HG03066 (cell line): ENCODE data around the gene SASH3.
A peak's percentile ranks its signal among the peaks of the same experiment; 100 is the strongest.
"Not testable (repeated sequence)": the region's sequence is repeated elsewhere in the genome, so short reads cannot be mapped to it uniquely, and the experiment has no call there.

Experiments used
- ATAC-seq: cut with Tn5 transposase; IDR thresholded peaks from one replicate; pipeline ENCODE4 v1.9.1; 2021; ENCODE audit warnings: low read depth; ENCODE audit not compliant: unreplicated experiment

The SASH3 gene

DNA sequence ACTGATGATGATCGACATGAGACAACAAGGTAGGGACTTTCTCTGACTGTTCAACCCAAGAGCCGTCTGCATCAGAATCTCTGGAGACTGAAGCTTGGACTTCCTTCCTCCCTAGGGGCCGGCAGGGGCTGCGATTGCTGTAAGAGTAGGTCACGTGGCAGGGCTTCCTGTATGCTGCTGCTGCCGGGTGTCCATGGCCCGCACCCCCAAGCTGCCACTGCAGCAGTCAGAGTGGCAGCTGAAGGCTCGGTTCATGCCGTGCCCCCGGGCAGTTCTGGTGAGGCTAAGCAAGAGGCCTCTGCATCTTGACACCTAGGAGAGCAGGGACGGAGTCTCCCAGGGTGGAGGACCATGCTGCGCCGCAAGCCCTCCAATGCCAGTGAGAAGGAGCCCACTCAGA, at the start of gene SASH3:
SASH3 (plus strand) TSS at position 203 of the 400 bp plus-strand sequence; CDS start at position 352, 149 bp downstream.
- ATAC-seq, result peak; percentile 41

GRCh38 chrX:129731228-129731627, 48.5 kb upstream of the SASH3 start:
- ATAC-seq, result no peak

GRCh38 chrX:129732857-129733256, 46.9 kb upstream of the SASH3 start:
- ATAC-seq, result no peak

DNA sequence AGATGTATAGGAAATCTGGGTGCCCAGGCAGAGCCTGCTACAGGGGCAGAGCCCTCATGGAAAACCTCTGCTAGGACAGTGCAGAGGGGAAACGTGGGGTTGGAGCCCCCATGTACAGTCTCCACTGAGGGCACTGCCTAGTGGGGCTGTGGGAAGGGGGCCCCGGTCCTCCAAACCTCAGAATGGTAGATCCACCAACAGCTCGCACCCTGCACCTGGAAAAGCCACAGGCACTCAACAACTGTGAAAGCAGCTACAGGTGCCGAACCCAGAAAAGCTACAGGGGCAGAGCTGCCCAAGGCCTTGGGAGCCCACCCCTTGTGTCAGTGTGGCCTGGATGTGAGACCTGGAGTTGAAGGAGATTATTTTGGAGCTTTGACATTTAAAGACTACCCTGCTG, 46.4 kb upstream of the SASH3 start:
- no peak for ATAC-seq

DNA sequence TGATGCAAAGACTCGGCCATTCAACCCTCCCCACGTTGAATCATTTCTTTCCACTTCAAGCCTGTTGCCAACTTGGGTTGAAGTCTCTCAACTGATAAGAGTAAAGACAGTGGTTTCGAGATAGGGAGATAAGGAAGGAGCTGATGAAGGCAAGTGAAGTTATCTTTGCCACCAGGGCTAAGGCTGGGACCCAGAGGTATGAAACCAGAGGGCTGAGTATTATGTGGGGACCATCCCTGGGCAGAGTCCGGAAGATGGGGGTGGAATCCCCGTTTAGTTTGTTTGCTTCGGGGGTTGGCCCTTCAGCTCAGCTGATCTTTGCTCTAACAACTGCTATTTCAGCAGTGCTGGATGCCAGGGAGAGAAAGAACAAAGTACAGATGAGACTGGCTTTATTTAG, 43.3 kb upstream of the SASH3 start:
- no peak for ATAC-seq

DNA sequence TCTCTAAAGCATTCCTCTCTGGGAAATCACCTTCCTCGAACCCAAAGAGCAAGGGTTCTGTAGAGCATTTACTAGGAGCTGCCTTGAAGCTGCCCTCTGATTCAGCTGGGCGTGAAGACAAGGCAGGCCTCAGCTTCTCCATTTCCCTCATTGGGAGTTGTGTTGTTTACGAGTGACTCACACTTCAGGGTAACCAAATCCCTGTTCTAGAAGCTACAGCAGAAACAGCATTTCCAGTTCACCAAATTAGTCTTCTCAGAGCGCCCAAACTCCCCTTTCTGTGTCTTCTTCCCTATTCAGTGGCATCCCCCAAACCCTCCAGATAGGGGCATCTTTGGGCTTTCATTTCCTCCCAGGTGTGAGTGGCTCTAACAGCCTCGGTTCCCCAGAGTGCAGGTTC, 41.8 kb upstream of the SASH3 start:
- ATAC-seq, result no peak

DNA sequence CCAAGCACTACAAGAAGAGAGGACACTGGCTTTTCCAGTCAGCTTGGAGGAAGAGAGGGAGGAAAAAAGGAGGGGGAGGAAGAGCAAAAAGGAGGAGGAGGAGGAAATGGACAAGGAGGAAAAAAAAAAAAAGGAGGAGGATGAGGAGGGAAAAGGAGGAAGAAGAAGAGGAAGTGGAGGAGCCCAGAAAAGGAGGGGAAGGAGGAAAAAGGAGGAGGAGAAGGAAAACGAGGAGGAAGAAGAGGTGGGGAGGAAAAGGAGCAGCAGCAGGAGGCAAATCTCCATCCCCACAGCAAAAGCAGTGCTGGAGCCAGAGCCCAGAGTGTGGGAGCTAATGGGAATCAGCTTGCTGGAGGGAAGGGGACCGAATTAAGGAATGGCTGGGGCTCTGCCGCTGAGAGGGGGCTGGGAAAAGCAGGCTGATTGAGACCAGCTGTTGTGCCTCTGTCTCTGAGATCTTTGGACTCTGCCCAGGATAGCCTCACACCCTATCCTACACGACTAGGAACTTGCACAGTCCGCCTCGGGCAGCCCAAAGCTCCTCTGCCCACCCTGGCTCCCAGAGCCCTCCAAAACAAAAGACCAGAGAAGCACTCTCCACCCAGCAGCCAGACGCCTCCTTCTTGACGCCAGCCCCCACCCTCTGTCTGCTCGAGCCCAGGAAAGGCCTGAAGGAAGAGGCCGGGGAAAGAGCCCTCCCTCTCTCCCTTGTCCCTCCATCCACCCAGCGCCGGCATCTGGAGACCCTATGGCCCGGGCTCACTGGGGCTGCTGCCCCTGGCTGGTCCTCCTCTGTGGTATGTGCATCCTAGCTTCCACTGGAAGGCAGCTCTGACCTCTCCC, 41.1 kb upstream of the SASH3 start, which contains the start of gene XPNPEP2:
XPNPEP2 (plus strand) TSS at position 514 of the 843 bp plus-strand sequence; CDS start at position 749, 235 bp downstream.
- no peak for ATAC-seq

DNA sequence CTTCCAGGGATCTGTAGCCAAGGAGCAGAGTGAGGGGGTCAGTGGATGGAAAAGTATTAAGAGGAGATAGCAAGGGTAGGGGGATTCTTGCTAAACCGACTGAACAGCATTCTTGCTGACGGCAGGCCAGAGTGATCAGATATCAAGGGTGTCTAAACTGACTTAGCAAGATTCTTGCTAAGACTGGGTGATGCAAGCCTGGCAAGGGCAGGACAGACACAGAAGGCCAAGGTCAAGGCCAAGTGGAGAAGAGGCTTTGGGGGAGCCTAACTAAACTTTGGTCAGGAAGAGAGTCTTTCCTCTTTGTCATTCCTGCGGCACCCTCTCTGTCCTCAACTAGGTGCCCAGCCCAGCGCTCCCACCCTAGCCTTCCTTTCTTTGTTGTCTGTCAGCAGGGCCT, 40.2 kb upstream of the SASH3 start:
- ATAC-seq, result no peak

- no peak for ATAC-seq
These were observed 37.6 kb upstream of the SASH3 start for GRCh38 chrX:129741880-129742758.

- not testable (repeated sequence) for ATAC-seq
These were observed 37.0 kb upstream of the SASH3 start for GRCh38 chrX:129742759-129743152.

DNA sequence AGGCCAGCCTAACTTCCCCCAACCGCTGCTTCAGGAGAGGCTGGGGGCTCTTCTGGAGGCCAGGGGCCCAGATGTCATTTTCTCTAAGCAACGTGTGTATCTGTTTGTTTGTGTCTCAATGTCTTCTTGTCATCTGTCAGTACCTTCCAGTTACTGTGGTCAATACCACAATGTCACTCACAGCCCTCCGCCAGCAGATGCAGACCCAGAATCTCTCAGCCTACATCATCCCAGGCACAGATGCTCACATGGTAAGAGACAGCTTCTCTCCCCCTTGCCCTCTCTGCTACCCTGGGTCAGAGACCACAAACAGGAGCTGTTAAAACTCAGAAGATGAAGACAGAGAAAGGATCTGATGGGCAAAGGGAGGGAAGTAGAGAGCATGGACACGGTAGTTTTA, 35.9 kb upstream of the SASH3 start:
- no peak for ATAC-seq

DNA sequence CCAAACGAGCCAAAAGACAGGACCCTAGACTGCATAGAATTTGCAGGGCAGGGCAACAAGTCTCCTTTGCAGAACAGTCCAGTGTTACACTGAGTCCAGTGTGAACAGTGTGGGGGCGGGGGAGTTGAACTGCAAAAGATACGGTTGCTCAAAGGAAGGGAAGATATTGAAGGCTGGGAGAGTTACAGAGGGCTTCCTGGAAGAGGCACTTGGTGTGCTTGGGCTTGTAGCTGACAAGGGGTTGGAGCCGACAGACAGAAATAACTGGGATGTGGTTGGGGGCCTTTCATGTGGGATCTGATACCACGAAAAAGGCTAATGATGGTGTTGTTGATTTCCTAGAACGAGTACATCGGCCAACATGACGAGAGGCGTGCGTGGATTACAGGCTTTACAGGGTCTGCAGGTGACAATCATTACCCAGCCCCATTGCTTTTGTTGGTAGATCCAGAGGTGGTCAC, 34.9 kb upstream of the SASH3 start:
- ATAC-seq, result no peak

DNA sequence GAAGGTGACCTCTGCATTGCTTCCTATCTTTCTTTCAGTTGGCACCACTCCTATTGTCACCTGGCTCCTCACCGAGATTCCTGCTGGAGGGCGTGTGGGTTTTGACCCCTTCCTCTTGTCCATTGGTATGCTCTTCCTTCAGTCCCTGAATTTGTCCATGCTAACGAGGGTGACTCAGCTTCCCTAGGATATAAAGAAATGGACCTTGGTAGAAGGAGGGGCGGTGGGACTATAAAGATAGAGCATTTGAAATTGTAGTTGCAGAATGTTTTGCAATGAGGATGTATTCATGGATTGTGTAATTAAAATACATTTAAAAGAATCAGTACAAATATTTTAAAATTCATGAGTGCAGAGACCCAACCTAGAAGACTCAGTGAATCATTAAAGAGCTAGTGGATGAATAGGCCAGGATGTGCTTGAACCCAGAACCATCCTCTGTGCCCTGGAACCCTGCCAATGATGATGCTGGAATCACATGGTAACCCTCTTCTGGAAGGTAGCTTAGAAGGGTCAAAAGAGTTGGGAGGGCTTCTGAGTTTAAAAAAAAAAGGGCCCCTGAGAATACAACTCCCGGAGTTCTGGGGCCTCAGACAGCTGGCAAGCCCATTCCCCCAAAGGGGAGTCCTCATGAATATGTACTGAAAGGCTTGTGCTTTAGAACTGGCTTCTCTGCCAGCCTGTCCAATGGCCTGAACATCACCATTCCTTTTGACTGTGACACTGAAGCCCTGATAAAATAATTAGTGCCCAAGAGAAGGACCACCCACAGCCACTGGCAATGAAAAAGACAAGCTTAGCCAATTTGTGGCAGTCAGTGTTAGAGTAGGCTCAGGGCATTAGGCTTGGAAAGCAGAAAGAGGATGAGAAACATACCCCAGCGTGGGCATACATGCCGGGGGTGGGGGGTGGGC, 32.9 kb upstream of the SASH3 start:
- ATAC-seq, result no peak

DNA sequence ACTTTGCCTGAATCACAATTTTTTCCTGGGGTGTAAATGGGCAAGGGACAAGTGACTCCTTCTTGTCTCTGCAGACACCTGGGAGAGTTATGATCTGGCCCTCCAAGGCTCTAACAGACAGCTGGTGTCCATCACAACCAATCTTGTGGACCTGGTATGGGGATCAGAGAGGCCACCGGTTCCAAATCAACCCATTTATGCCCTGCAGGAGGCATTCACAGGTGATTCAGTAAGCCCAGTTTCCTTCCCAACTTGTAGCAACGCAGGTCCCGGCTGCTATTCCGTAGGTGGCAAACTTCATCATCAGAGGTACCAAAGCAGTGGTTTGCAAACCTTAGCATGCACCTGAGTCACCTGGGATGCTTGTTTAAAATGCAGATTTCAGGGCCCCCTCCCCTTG, 32.2 kb upstream of the SASH3 start:
- no peak for ATAC-seq

DNA sequence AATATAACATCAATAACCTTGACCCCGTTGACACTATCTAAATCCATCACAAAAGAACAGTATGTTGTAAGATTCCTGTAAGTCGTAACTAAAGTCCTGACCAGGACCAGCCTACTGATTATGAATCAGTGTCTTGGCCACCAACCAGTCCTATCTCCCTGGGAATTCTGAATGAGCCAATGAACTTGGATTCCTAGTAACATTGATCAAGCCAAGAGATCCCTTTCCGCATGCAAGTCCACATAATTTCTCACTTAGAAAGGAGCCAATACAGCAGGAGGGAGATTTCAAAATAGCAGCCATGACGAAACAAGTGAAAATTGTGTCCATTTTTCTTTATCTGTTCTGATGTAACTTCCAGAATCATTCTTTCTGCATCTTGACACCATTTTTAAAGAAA, 31.4 kb upstream of the SASH3 start:
- ATAC-seq, result no peak

- no peak for ATAC-seq
These were observed 30.7 kb upstream of the SASH3 start for GRCh38 chrX:129749069-129749468.

GRCh38 chrX:129750971-129751370, 28.8 kb upstream of the SASH3 start:
- ATAC-seq, result no peak

DNA sequence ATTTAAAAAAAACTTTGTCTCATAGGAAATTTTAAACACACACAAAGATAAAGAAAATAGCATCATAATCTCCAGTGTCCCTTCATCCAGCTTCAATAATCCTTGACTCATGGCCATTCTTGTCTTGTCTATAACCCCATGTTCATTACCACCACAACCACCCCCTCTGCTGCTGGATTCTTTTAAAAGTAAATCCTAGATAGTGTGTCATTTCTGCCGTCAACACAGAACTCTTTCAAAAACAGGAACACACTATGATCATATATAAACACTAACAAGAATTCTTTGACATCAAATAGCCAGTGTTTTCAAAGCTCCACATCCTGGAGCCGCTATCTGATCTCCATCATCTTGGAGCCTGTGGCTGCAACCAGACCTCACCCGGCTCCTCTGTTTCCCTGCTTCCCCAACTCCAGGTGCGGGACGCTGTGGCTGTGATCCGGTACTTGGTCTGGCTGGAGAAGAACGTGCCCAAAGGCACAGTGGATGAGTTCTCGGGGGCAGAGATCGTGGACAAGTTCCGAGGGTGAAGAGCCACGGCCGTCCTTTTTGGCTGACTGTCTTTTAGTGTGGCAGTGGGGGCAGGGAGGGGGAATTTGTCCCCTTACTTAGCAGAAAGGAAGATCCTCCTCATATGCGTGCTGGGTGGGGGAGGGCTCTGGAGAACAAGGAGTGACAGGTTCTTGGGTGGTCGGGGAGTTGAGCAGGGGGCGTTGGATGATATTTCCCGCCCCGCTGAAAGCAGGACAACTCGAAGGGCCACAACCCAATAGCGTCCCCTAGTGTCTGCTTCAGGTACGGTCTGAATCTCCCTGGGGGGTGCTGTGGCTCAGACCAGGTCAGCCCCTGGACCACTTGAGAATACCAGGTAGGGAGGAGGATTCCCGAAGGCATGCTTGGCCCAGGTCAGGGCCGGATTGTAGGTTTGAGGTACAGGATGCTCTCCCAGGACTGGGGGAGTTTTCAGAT, 25.4 kb upstream of the SASH3 start:
- ATAC-seq, result no peak
